ENCODE data around the gene MAPK10.
"Not testable (repeated sequence)": the region's sequence is repeated elsewhere in the genome, so short reads cannot be mapped to it uniquely, and the experiment has no call there.

Gene MAPK10

GRCh38 chr4:86033171-86033570 lies 326.7 kb downstream of the MAPK10 start:
- peaks cover 0 to 27% (median 17%) of the 10 kb centered on the region in 4 donors for H3K4me1 ChIP-seq
- peak; percentile 59 to 78 for DNase-seq
- H3K36me3 ChIP-seq = no peaks in the 10 kb centered on the region
- peak overlapping the region; percentile 61 to 78 for H3K27ac ChIP-seq
- TF ChIP-seq CTCF (IDR thresholded peaks at IDR 0.05) = no peak
- no peaks in the 10 kb centered on the region for H3K9me3 ChIP-seq
- peak overlapping the region; percentile 9 to 24 for H3K4me3 ChIP-seq
- intact Hi-C loops (cut with DNase I; ENCODE audit: low total_unique reads) = no loop called here
- H3K27me3 ChIP-seq = no peaks in the 10 kb centered on the region

GRCh38 chr4:86032476-86033022 lies 327.3 kb downstream of the MAPK10 start:
- Histone ChIP-seq H3K4me1 (peaks cover 0 to 27% (median 17%) of the 10 kb centered on the region in 4 donors), H3K4me3 (peak overlapping the region; percentile 9 to 24), H3K27me3 (no peaks in the 10 kb centered on the region), H3K27ac (peak overlapping the region; percentile 61 to 78), H3K36me3 (no peaks in the 10 kb centered on the region), H3K9me3 (no peaks in the 10 kb centered on the region)
- TF ChIP-seq CTCF (IDR thresholded peaks at IDR 0.05) = no peak
- DNase-seq = no peak
- intact Hi-C loops (cut with DNase I; ENCODE audit: low total_unique reads) = no loop called here

- no peak for TF ChIP-seq CTCF (IDR thresholded peaks at IDR 0.05)
- no peak overlapping the region for H3K4me3 ChIP-seq
- H3K27me3 ChIP-seq = no peaks in the 10 kb centered on the region
- no peaks in the 10 kb centered on the region for H3K36me3 ChIP-seq
- H3K27ac ChIP-seq = peak overlapping the region; percentile 61 to 78
- intact Hi-C loops (cut with DNase I; ENCODE audit: low total_unique reads) = no loop called here
- no peak for DNase-seq
- peaks cover 0 to 27% (median 17%) of the 10 kb centered on the region in 4 donors for H3K4me1 ChIP-seq
- no peaks in the 10 kb centered on the region for H3K9me3 ChIP-seq
Measured at GRCh38 chr4:86031927-86032326, 327.9 kb downstream of the MAPK10 start.

GRCh38 chr4:86026720-86027119 lies 333.1 kb downstream of the MAPK10 start:
- H3K36me3 ChIP-seq = no peaks in the 10 kb centered on the region
- no peak overlapping the region for H3K27ac ChIP-seq
- intact Hi-C loops (cut with DNase I; ENCODE audit: low total_unique reads) = no loop called here
- no peak overlapping the region for H3K4me3 ChIP-seq
- H3K27me3 ChIP-seq = no peaks in the 10 kb centered on the region
- no peak for TF ChIP-seq CTCF (IDR thresholded peaks at IDR 0.05)
- H3K4me1 ChIP-seq = peaks cover 0 to under 1% (median 0%) of the 10 kb centered on the region in 4 donors
- DNase-seq = no peak
- no peaks in the 10 kb centered on the region for H3K9me3 ChIP-seq

GRCh38 chr4:86021671-86022070 lies 338.2 kb downstream of the MAPK10 start:
- H3K36me3 ChIP-seq; DNase-seq; H3K27me3 ChIP-seq; H3K27ac ChIP-seq; H3K9me3 ChIP-seq; intact Hi-C loops (cut with DNase I; ENCODE audit: low total_unique reads); H3K4me1 ChIP-seq; H3K4me3 ChIP-seq: not testable (repeated sequence)

- Histone ChIP-seq H3K9me3 (no peaks in the 10 kb centered on the region), H3K4me3 (no peak overlapping the region), H3K36me3 (no peaks in the 10 kb centered on the region), H3K27me3 (no peaks in the 10 kb centered on the region), H3K27ac (no peak overlapping the region), H3K4me1 (peaks cover 0 to 6% (median 2%) of the 10 kb centered on the region in 4 donors)
- intact Hi-C loops (cut with DNase I; ENCODE audit: low total_unique reads) = no loop called here
- no peak for DNase-seq
- TF ChIP-seq CTCF (IDR thresholded peaks at IDR 0.05) = no peak
Measured at GRCh38 chr4:86019906-86020305, 339.9 kb downstream of the MAPK10 start.

Measured in tibial artery (tissue), 4 donors.